GM12872 (cell line): ENCODE data around the gene MGLL.

Experiments used
- TF ChIP-seq, protein P1 (sequence below): IDR thresholded peaks from 3 replicates; pipeline ENCODE4 v1.5.1; 2011; ENCODE audit warnings: low read depth, mild to moderate bottlenecking, low read length, moderate library complexity; ENCODE audit not compliant: insufficient read depth

MGLL gene

DNA sequence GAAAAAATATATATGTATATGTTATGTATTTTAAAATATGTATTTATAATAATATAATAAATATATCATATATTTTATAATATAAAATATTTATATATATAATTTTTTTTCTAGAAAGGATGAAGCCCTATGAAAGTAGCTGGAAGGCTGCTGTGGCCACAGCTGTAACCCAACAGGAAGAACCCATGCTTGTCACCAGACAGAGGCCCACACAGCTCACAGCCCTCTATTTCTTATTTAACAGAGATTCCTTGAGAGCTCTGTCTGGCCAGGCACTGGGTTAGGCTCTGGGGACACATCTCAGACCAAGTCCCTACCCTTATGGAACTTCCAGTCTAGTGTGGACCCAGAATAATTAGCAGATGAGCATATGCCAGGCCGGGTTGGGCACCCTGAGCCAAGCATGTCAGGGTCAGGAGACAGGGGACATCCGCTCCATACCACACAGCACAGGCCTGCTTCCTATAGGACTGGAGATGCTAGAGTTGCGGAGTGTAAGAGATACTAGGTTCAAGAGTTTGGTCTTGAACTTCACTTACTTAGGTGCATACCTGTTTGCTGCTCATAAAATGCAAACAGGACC is 20.5 kb downstream of the MGLL start:
- TF ChIP-seq, protein P1, sequence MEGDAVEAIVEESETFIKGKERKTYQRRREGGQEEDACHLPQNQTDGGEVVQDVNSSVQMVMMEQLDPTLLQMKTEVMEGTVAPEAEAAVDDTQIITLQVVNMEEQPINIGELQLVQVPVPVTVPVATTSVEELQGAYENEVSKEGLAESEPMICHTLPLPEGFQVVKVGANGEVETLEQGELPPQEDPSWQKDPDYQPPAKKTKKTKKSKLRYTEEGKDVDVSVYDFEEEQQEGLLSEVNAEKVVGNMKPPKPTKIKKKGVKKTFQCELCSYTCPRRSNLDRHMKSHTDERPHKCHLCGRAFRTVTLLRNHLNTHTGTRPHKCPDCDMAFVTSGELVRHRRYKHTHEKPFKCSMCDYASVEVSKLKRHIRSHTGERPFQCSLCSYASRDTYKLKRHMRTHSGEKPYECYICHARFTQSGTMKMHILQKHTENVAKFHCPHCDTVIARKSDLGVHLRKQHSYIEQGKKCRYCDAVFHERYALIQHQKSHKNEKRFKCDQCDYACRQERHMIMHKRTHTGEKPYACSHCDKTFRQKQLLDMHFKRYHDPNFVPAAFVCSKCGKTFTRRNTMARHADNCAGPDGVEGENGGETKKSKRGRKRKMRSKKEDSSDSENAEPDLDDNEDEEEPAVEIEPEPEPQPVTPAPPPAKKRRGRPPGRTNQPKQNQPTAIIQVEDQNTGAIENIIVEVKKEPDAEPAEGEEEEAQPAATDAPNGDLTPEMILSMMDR: no peak

DNA sequence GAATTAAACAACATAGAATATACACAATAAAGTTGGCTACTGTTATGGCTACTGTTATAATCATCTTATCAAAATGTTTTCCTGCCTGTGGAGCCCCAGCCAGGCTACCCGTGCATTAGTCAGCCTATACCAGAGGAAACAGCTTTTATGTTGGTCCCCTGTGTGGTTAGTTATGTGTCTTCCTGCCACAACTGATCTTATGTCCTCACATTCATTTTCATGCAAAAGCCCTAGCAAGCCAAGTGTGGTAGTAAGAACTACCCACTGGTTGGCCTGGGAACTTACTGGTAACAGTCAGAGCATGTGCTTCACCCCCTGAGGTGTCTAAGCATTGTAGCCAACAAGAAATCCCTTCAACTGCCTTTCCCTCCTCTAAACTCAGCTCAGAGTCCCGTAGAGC is 21.8 kb downstream of the MGLL start:
- TF ChIP-seq, protein P1: no peak

DNA sequence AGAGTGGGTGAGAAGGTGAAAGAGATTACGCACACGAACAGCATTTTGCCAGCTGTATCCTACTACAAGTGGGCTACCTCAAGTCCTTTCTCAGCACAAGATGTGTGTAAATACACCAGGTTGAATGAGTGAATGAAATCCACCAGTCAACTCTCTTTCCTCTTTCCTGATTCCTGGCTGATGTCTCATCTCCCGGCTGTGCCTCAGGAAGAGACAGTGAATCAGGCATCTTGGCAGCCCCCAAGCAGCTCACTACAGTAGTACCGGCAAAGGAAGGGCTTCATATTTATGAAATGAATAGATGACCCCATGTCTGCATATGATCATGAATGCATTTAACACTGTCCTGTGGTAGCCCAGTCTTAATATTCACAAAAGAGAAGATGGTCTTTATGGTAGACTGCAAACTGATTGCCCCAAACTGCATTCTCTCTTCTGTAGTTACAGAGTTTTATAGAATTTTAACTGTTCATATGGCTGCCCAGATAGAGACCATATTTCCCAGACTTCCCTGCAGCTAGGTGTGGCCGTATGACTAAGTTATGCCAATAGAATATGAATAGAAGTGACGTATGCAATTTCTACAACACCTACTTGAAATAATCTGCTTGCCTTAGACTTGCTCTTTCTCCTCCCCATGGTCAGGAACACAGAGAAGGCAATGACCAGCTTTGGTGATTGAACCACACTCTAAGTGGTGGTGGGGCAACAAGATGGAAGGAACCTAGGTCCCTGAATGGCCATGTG is 22.7 kb downstream of the MGLL start:
- TF ChIP-seq, protein P1: no peak

- TF ChIP-seq, protein P1: no peak
Measured at GRCh38 chr3:127798716-127799115, 23.6 kb downstream of the MGLL start.

GRCh38 chr3:127796831-127797150 is 25.5 kb downstream of the MGLL start:
- TF ChIP-seq, protein P1: no peak

- TF ChIP-seq, protein P1: no peak
Measured at GRCh38 chr3:127796045-127796830, 26.1 kb downstream of the MGLL start.

GRCh38 chr3:127794972-127795371 is 27.3 kb downstream of the MGLL start:
- TF ChIP-seq, protein P1: no peak
